Right atrium auricular region (tissue), 2 donors: ENCODE results near the gene S100A1. TPM values are rescaled to one million over a fixed set of nuclear protein-coding genes. Genes with fewer than 3 reads are reported as not detected.

ENCODE experiments used
- DNase-seq: peaks from one replicate; pipeline ENCODE4 v3.0.0-alpha.2; 2019; ENCODE audit warnings: low spot score
- H3K27ac ChIP-seq, 2 donors: fragments of 200-600 bp; sonication (generic); 1 replicate in 1 of 2; 2 replicates in 1 of 2; pipeline ENCODE4 v1.5.1; 2016 to 2019
- H3K27me3 ChIP-seq, 2 donors: fragments of 200-600 bp; sonication (generic); one replicate each; pipeline versions ENCODE4 v1.5.1 to v1.6.0; 2017 to 2019
- H3K36me3 ChIP-seq: fragments of 200-600 bp; sonication (generic); one replicate; pipeline ENCODE4 v1.5.1; 2016
- H3K4me1 ChIP-seq, 2 donors: fragments of 200-600 bp; sonication (generic); one replicate each; pipeline versions ENCODE4 v1.5.1 to v1.6.0; 2017 to 2019
- H3K4me3 ChIP-seq, 2 donors: fragments of 200-600 bp; sonication (generic); 1 replicate in 1 of 2; 2 replicates in 1 of 2; pipeline ENCODE4 v1.5.1; 2017 to 2019; ENCODE audit warnings: mild to moderate bottlenecking in 1 of 2, moderate library complexity in 1 of 2
- H3K9me3 ChIP-seq, 2 donors: fragments of 200-600 bp; sonication (generic); one replicate each; pipeline ENCODE4 v1.5.1; 2019
- CTCF ChIP-seq, 2 donors: fragments of 200-600 bp; sonication (generic); IDR thresholded peaks; one replicate each; pipeline ENCODE4 v1.5.1; 2019; ENCODE audit warnings: antibody characterized with exemption in 2 of 2
- total RNA-seq, 2 donors: library from RNA; depleted of rRNA; stranded (reverse); fragments of >200 nt; gene quantifications; one replicate each; pipeline ENCODE4 v1.1.0, GENCODE V29; 2016

The S100A1 gene
- total RNA-seq, 2 donors from 2014 or later: 965 to 2,413 TPM

DNA sequence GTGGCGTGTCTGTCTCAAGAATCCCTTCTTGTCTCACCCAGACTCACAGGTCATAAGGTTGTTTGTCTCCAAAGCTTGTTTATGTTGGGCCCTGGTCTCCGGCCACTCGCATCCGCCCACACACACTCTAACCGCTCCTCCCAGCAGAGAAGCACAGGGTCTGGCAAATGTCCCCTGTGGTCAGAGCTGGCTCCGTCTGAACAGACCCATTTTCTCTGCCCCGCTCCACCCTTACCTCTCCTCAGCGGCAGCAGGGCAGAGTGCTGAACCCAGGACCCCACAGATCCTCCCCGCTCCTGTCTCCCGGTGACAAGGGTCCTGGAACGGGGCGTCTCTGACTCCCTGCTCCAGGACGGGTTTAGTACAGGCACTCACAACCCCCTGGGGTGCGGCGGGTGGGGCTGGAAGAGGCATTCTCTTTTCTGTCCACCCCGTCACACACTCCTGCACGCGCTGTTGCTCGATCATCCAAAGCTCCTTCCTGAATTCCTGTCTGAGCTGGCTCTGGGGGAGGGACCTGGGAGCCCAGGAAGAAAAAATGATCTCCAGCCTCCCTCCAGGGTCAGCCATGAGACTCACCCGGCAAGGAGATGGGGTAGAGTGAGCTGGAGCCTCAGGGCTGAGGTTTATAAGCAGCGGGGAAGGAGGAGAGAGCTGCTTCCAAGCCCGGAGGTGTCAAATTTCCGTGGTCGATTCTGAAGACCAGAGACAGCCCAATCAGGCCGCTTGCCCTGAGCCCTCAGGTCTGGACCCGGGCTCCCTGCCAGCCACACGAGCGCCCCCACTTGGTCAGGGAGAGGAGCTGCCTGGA, 1.1 kb upstream of the S100A1 start, which contains the start of gene S100A13:
Gene S100A13 (minus strand): TSS at position 602 of the 811 bp plus-strand sequence. CDS start 1,033 bp downstream, outside the sequence.
- Histone ChIP-seq H3K36me3 (peaks cover 16% of the 10 kb centered on the region), H3K27ac (peak within 1 kb of the TSS; percentile 96 to 97), H3K9me3 (no peaks in the 10 kb centered on the region), H3K4me1 (peaks cover 0 to 76% of the 10 kb centered on the region in 2 donors), H3K4me3 (peak within 1 kb of the TSS; percentile 50 to 66), H3K27me3 (no peaks in the 10 kb centered on the region)
- DNase-seq: peak; percentile 84
- peak; percentile 56 to 67 for TF ChIP-seq CTCF (IDR thresholded peaks at IDR 0.05)

DNA sequence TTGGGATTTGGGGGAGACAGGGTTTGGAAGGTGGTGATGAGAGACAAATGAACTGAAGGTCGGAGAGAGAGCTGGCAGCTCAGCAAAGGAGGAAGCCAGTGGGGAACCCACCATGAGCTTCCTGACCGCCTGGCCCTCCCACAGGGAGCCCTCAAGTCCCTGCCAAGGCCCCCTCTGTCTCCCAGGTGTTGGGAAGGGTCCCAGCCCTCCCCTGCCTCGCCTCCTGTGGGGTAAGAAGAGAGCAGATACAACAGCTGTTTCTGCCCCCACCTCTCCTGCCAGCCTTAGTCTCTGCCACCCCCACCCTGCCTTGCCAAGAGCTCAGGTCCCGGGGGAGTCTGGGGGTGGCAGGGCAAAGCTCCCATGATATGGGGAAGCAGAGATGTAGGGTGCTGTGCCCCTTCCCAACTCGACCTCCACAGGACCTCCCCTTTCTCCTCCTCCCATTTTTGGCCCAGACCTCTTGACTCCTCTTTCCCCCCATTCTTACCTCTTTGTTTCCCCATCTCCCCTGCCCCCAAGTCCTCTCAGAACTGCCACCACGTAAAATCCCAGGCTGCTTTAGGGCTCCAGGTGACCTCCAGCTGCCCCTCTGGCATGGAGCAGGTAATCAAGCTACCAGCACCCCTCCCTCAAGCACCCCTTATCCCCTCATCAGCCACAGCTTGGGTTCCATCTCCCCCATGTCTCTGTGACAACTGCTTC, 556 bp downstream of the S100A1 start:
- Histone ChIP-seq H3K4me1 (peaks cover 0 to 86% of the 10 kb centered on the region in 2 donors), H3K4me3 (peak overlapping the region; percentile 44 to 49)

GRCh38 chr1:153629343-153629665, 1.1 kb downstream of the S100A1 start:
- H3K4me1 ChIP-seq: peaks cover 0 to 81% of the 10 kb centered on the region in 2 donors
- no peak for DNase-seq

More for the DNA sequence above, 556 bp downstream of the S100A1 start:
- Histone ChIP-seq H3K9me3 (no peaks in the 10 kb centered on the region), H3K27ac (peak overlapping the region; percentile 96 to 97), H3K27me3 (no peaks in the 10 kb centered on the region), H3K36me3 (peaks cover 3% of the 10 kb centered on the region)
- no peak for DNase-seq
- TF ChIP-seq CTCF (IDR thresholded peaks at IDR 0.05): no peak

DNA sequence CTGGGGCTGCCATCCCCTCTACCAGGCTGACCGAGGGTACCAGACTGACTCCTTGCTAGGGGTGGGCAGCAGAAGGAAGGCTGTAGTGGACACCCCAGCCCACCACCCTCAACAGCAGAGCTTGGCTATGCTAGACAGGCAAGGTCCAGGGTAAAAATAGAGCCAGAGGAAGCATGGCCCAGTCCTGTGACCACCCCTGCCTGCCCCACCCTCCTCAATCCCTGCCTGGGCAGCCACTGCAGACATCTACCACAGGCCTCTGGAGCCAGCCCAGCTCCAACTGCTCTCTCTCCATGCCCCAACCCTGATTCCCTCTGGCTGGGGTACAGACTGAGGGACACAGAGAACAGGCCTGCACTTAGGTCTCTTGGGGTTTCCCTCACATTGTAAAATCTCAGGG, 1.7 kb downstream of the S100A1 start:
- H3K27me3 ChIP-seq: no peaks in the 10 kb centered on the region
- H3K27ac ChIP-seq: peak overlapping the region; percentile 96 to 97
- peak overlapping the region; percentile 44 to 49 for H3K4me3 ChIP-seq
- H3K36me3 ChIP-seq: peaks cover 1% of the 10 kb centered on the region
- H3K9me3 ChIP-seq: no peaks in the 10 kb centered on the region
- peaks cover 0 to 77% of the 10 kb centered on the region in 2 donors for H3K4me1 ChIP-seq
- no peak for TF ChIP-seq CTCF (IDR thresholded peaks at IDR 0.05)
- no peak for DNase-seq

More at GRCh38 chr1:153629343-153629665, 1.1 kb downstream of the S100A1 start:
- Histone ChIP-seq H3K27me3 (no peaks in the 10 kb centered on the region), H3K9me3 (no peaks in the 10 kb centered on the region), H3K27ac (peak overlapping the region; percentile 96 to 97), H3K4me3 (peak overlapping the region; percentile 44 to 49), H3K36me3 (no peaks in the 10 kb centered on the region)
- TF ChIP-seq CTCF (IDR thresholded peaks at IDR 0.05): no peak

DNA sequence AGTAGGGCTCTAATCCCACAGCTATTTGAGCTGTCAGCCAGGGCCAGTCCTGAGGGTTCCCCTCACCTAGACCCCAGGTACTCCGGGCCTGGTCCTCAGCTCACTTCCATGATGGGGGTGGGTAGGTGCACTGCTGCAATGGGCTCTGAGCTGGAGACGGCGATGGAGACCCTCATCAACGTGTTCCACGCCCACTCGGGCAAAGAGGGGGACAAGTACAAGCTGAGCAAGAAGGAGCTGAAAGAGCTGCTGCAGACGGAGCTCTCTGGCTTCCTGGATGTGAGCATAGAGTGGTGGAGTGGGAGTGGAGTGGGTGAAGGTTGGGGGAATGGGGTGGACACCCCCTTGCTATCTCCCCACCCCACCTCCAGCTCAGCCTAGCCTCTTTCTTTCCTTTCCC, 2.1 kb downstream of the S100A1 start:
- Histone ChIP-seq H3K4me1 (peaks cover 0 to 77% of the 10 kb centered on the region in 2 donors), H3K4me3 (peak overlapping the region in 1 of 2 donors; percentile 49), H3K27me3 (no peaks in the 10 kb centered on the region), H3K27ac (peak overlapping the region; percentile 96 to 97), H3K9me3 (no peaks in the 10 kb centered on the region), H3K36me3 (peaks cover 5% of the 10 kb centered on the region)
- no peak for DNase-seq
- TF ChIP-seq CTCF (IDR thresholded peaks at IDR 0.05): no peak
